H1 (cell line): ENCODE results near the gene U2AF1L4. TPM values are rescaled to one million over a fixed set of nuclear protein-coding genes. Genes with fewer than 3 reads are reported as not detected.

Experiments
- CTCF ChIA-PET: fragments of 300-600 bp; sonication (Branson Sonifier 250); formaldehyde crosslinking; loops from one replicate; lab custom pipeline; 2021; ENCODE audit not compliant: partially characterized antibody; lab: Charles Lee
- POLR2A ChIA-PET: fragments of 300-600 bp; sonication (Branson Sonifier 250); formaldehyde crosslinking; loops from one replicate; lab custom pipeline; 2021; ENCODE audit warnings: inconsistent platforms; ENCODE audit not compliant: partially characterized antibody; lab: Charles Lee
- DNase-seq, 2 experiments: peaks; one replicate each; pipeline versions ENCODE4 v3.0.0 to v3.0.0-alpha.2; 2010 to 2022; ENCODE audit warnings: low spot score in 2 of 2, low read depth in 1 of 2, mixed read lengths in 1 of 2
- FAIRE-seq: peaks from 2 replicates; lab custom pipeline; 2011; peaks lifted over from hg19 to GRCh38; lab: Jason Lieb, UNC
- H2AFZ ChIP-seq: 2 replicates; pipeline ENCODE4 v1.8.1; 2012; ENCODE audit warnings: low read length, inconsistent platforms
- H2AK5ac ChIP-seq: 2 replicates; pipeline ENCODE4 v1.6.1; 2013; ENCODE audit warnings: low read depth, low read length
- H2BK120ac ChIP-seq: replicated peaks from 2 replicates; pipeline ENCODE3; 2013; ENCODE audit warnings: low read depth, low read length, inconsistent platforms
- H2BK12ac ChIP-seq: 2 replicates; pipeline ENCODE4 v1.6.1; 2013; ENCODE audit warnings: low read depth, low read length
- H2BK15ac ChIP-seq: 2 replicates; pipeline ENCODE4 v1.6.1; 2013; ENCODE audit warnings: low read length
- H2BK20ac ChIP-seq: 2 replicates; pipeline ENCODE4 v1.6.1; 2013; ENCODE audit warnings: low read length
- H2BK5ac ChIP-seq: 2 replicates; pipeline ENCODE4 v1.6.1; 2013; ENCODE audit warnings: low read depth, low read length
- H3K14ac ChIP-seq: 2 replicates; pipeline ENCODE4 v1.6.1; 2013; ENCODE audit warnings: inconsistent platforms; ENCODE audit not compliant: insufficient read length
- H3K18ac ChIP-seq: 2 replicates; pipeline ENCODE4 v1.6.1; 2013; ENCODE audit warnings: low read length; ENCODE audit errors: extremely low read depth
- H3K23ac ChIP-seq: 2 replicates; pipeline ENCODE4 v1.6.1; 2013; ENCODE audit warnings: inconsistent platforms; ENCODE audit not compliant: insufficient read length
- H3K23me2 ChIP-seq: 2 replicates; pipeline ENCODE4 v1.6.1; 2013; ENCODE audit warnings: low read depth, low read length
- H3K27ac ChIP-seq: 2 replicates; pipeline ENCODE4 v1.6.1; 2011; ENCODE audit warnings: low read depth, low read length, inconsistent platforms
- H3K27me3 ChIP-seq, 4 experiments: replicated peaks in 1 of 4; 1 replicate in 1 of 4; 2 replicates in 3 of 4; pipeline versions ENCODE4 v1.6.1 to v1.8.1; 2011 to 2013; ENCODE audit warnings: low read length in 3 of 4, mild to moderate bottlenecking in 3 of 4, inconsistent platforms in 2 of 4, mixed read lengths in 2 of 4, moderate library complexity in 1 of 4; ENCODE audit not compliant: control insufficient read depth in 3 of 4, insufficient read depth in 3 of 4; ENCODE audit errors: extremely low read depth in 1 of 4
- H3K36me3 ChIP-seq, 4 experiments: 2 replicates each; pipeline versions ENCODE4 v1.6.1 to v1.8.1; 2011 to 2013; ENCODE audit warnings: mild to moderate bottlenecking in 4 of 4, low read length in 3 of 4, moderate library complexity in 2 of 4, control low read depth in 1 of 4, inconsistent platforms in 1 of 4; ENCODE audit not compliant: insufficient read depth in 4 of 4, control insufficient read depth in 2 of 4
- H3K4ac ChIP-seq: replicated peaks from 2 replicates; pipeline ENCODE3; 2013; ENCODE audit warnings: low read length, low read depth, mixed read lengths, inconsistent platforms; ENCODE audit not compliant: insufficient read length
- H3K4me1 ChIP-seq, 4 experiments: replicated peaks in 1 of 4; 1 replicate in 1 of 4; 2 replicates in 3 of 4; pipeline versions ENCODE4 v1.6.1 to v1.8.1; 2011 to 2013; ENCODE audit warnings: low read length in 3 of 4, inconsistent platforms in 2 of 4, mixed read lengths in 1 of 4; ENCODE audit not compliant: insufficient read depth in 4 of 4, control insufficient read depth in 3 of 4
- H3K4me2 ChIP-seq, 2 experiments: 2 replicates each; pipeline versions ENCODE4 v1.6.1 to v1.8.1; 2011 to 2013; ENCODE audit warnings: low read depth in 2 of 2, low read length in 2 of 2, control low read depth in 1 of 2, inconsistent platforms in 1 of 2, mild to moderate bottlenecking in 1 of 2; ENCODE audit not compliant: insufficient read depth in 1 of 2
- H3K4me3 ChIP-seq, 4 experiments: fragments of 200-600, 300-600 bp in 1 of 4; sonication (generic), shearing (Covaris generic), sonication (Bioruptor Twin) in 1 of 4; 2 replicates each; pipeline versions ENCODE4 v1.5.1 to v1.8.1; 2011 to 2016; ENCODE audit warnings: low read length in 4 of 4, low read depth in 3 of 4, control low read depth in 2 of 4, inconsistent platforms in 2 of 4, mild to moderate bottlenecking in 2 of 4, mixed read lengths in 1 of 4, moderate library complexity in 1 of 4; ENCODE audit not compliant: insufficient read depth in 2 of 4; ENCODE audit errors: extremely low read depth in 1 of 4
- H3K56ac ChIP-seq: replicated peaks from 2 replicates; pipeline ENCODE3; 2013; ENCODE audit warnings: low read depth, mild to moderate bottlenecking, mixed read lengths, low read length, inconsistent platforms; ENCODE audit not compliant: insufficient read length
- H3K79me1 ChIP-seq: 2 replicates; pipeline ENCODE4 v1.6.1; 2013; ENCODE audit warnings: low read depth, low read length, control low read depth
- H3K79me2 ChIP-seq, 2 experiments: 2 replicates each; pipeline versions ENCODE4 v1.6.1 to v1.8.1; 2012 to 2013; ENCODE audit warnings: low read length in 2 of 2, mild to moderate bottlenecking in 2 of 2, inconsistent platforms in 1 of 2; ENCODE audit not compliant: insufficient read depth in 2 of 2, control insufficient read depth in 1 of 2
- H3K9ac ChIP-seq, 4 experiments: replicated peaks in 1 of 4; 1 replicate in 1 of 4; 2 replicates in 3 of 4; pipeline versions ENCODE4 v1.6.1 to v1.8.1; 2011 to 2013; ENCODE audit warnings: low read depth in 3 of 4, low read length in 3 of 4, control low read depth in 2 of 4, mild to moderate bottlenecking in 2 of 4, moderate library complexity in 2 of 4, inconsistent platforms in 1 of 4; ENCODE audit errors: extremely low read depth in 1 of 4
- H3K9me3 ChIP-seq, 2 experiments: 2 replicates each; pipeline versions ENCODE4 v1.6.1 to v1.8.1; 2012 to 2013; ENCODE audit warnings: mild to moderate bottlenecking in 2 of 2, moderate library complexity in 2 of 2, control low read depth in 1 of 2, inconsistent platforms in 1 of 2, low read depth in 1 of 2, low read length in 1 of 2, mixed read lengths in 1 of 2; ENCODE audit not compliant: insufficient read depth in 2 of 2
- H4K20me1 ChIP-seq, 2 experiments: replicated peaks in 1 of 2; 2 replicates each; pipeline versions ENCODE3 to v1.8.1; 2011 to 2013; ENCODE audit warnings: inconsistent platforms in 2 of 2, low read length in 2 of 2, mild to moderate bottlenecking in 1 of 2; ENCODE audit not compliant: insufficient read depth in 2 of 2, control insufficient read depth in 1 of 2
- H4K5ac ChIP-seq: 2 replicates; pipeline ENCODE4 v1.6.1; 2013; ENCODE audit warnings: low read length, low read depth, mixed read lengths, inconsistent platforms; ENCODE audit not compliant: insufficient read length
- H4K8ac ChIP-seq: 2 replicates; pipeline ENCODE4 v1.8.0; 2013; ENCODE audit warnings: mild to moderate bottlenecking, moderate library complexity, low read length, inconsistent platforms; ENCODE audit not compliant: insufficient read depth; ENCODE audit errors: extremely low read depth
- H4K91ac ChIP-seq: replicated peaks from 2 replicates; pipeline ENCODE3; 2013; ENCODE audit warnings: low read length, mixed read lengths, inconsistent platforms; ENCODE audit not compliant: insufficient read length
- ASH2L ChIP-seq: fragments of 200-600, 300-600 bp; sonication (generic); IDR thresholded peaks from one replicate; pipeline ENCODE4 v1.7.1; 2017; ENCODE audit warnings: low read length
- BCL11A ChIP-seq, 2 experiments: IDR thresholded peaks; one replicate each; pipeline ENCODE4 v1.6.1; 2011; ENCODE audit warnings: low read depth in 2 of 2, low read length in 2 of 2, mild to moderate bottlenecking in 2 of 2
- SP2 ChIP-seq: IDR thresholded peaks from 2 replicates; pipeline ENCODE4 v1.6.1; 2012; ENCODE audit warnings: mild to moderate bottlenecking, low read length, inconsistent platforms
- SP4 ChIP-seq: IDR thresholded peaks from 2 replicates; pipeline ENCODE4 v1.6.1; 2012; ENCODE audit warnings: low read length, inconsistent platforms
- SUZ12 ChIP-seq: fragments of 200-600 bp; sonication (generic); IDR thresholded peaks from 2 replicates; pipeline ENCODE4 v1.6.1; 2012; ENCODE audit warnings: mild to moderate bottlenecking, inconsistent platforms, low read length, moderate library complexity, mixed read lengths
- TAF1 ChIP-seq: IDR thresholded peaks from 2 replicates; pipeline ENCODE4 v1.6.1; 2011; ENCODE audit warnings: mild to moderate bottlenecking, low read depth, low read length
- TCF12 ChIP-seq: IDR thresholded peaks from 2 replicates; pipeline ENCODE4 v1.6.1; 2011; ENCODE audit warnings: low read depth, mild to moderate bottlenecking, low read length
- WGBS, 2 experiments: shearing (Covaris generic) in 1 of 2; methylation state at CpG; one replicate each; pipeline versions ENCODE4 v1.1.6 to v1.1.7; 2013 to 2015; ENCODE audit warnings: low lambda C conversion rate in 2 of 2, mixed read lengths in 2 of 2, inconsistent platforms in 1 of 2, low coverage in 1 of 2, missing lambda C conversion rate in 1 of 2; ENCODE audit not compliant: insufficient replicate concordance in 2 of 2, insufficient coverage in 1 of 2, insufficient read length in 1 of 2; ENCODE audit errors: extremely low coverage in 1 of 2, missing lambda C conversion rate in 1 of 2; 5-methylcytosine and 5-hydroxymethylcytosine counted together
- polyA plus RNA-seq, 7 experiments: library from polyadenylated mRNA; depleted of rRNA in 3 of 7; stranded (reverse) in 5 of 7; unstranded in 2 of 7; fragments of >200 nt in 5 of 7; fragments of 200-250 nt in 2 of 7; gene quantifications; 1 replicate in 5 of 7; 2 replicates in 1 of 7; 4 replicates in 1 of 7; pipeline versions ENCODE4 v1.2.1 to v1.2.3, GENCODE V29; 2011 to 2013; ENCODE audit warnings: missing spikeins in 2 of 7, mixed read lengths in 2 of 7
- total RNA-seq: library from RNA; stranded (reverse); fragmentation: NEBNext Ultra II Directional; extraction: Animal tissue kit (Norgen Biotek cat#: 25700); gene quantifications from 2 replicates; pipeline ENCODE4 v1.2.1, GENCODE V29; 2021

U2AF1L4 gene
- total and polyA plus RNA-seq, 2 of the 8 experiments (the other 6 are each of a cell fraction or from before 2014, with no cell fraction given) = 15.1 to 32.7 TPM

GRCh38 chr19:35729763-35730162, 15.5 kb downstream of the U2AF1L4 start:
- no peak overlapping the region for H4K5ac ChIP-seq
- H4K8ac ChIP-seq = no peak overlapping the region
- DNase-seq (no peak), FAIRE-seq (no peak)
- TF ChIP-seq SUZ12 (no peak), SP4 (no peak), ASH2L (no peak), BCL11A (IDR thresholded peaks at IDR 0.05; ENCODE audit: low read depth in 2 of 2, low read length in 2 of 2) (no peak), TAF1 (no peak), SP2 (no peak), TCF12 (no peak)
- H3K79me2 ChIP-seq = no peaks in the 10 kb centered on the region
- peaks cover 12 to 24% of the 10 kb centered on the region in 2 experiments for H4K20me1 ChIP-seq
- no peak overlapping the region for H3K27ac ChIP-seq
- H4K91ac ChIP-seq = no peak overlapping the region
- no peak overlapping the region for H2AFZ ChIP-seq
- no peaks in the 10 kb centered on the region for H3K27me3 ChIP-seq
- no peak overlapping the region for H2BK15ac ChIP-seq
- H3K23me2 ChIP-seq = no peaks in the 10 kb centered on the region
- H3K56ac ChIP-seq = no peak overlapping the region
- no peak overlapping the region for H2AK5ac ChIP-seq
- H3K14ac ChIP-seq = no peak overlapping the region
- H3K4me3 ChIP-seq = no peak overlapping the region
- H3K18ac ChIP-seq = no peak overlapping the region
- H2BK5ac ChIP-seq = no peak overlapping the region
- 83% methylated on average over 7 of the region's 11 CpGs; no CpG with 5 or more reads in 1 of the 2 experiments for WGBS, 2 experiments
- H3K9me3 ChIP-seq = no peaks in the 10 kb centered on the region
- no peaks in the 10 kb centered on the region for H3K4me1 ChIP-seq
- POLR2A ChIA-PET = interaction anchor here (1.0 to 3.4 kb wide), 2 partner anchors 10 to 11 kb away, joined by 4 to 14 read pairs; no protein-coding TSS in a partner anchor
- no peak overlapping the region for H3K9ac ChIP-seq
- no peak overlapping the region for H3K23ac ChIP-seq
- no peak overlapping the region for H3K4me2 ChIP-seq
- H2BK120ac ChIP-seq = no peak overlapping the region
- peaks cover 33 to 73% (median 69%) of the 10 kb centered on the region in 4 experiments for H3K36me3 ChIP-seq
- no peaks in the 10 kb centered on the region for H3K79me1 ChIP-seq
- no peak overlapping the region for H3K4ac ChIP-seq
- no peak overlapping the region for H2BK12ac ChIP-seq
- CTCF ChIA-PET = interaction anchor here (0.5 to 11.8 kb wide), 4 partner anchors 8 to 232 kb away, joined by 3 to 80 read pairs (median 3); partner anchors contain the start of gene IGFLR1
- no peak overlapping the region for H2BK20ac ChIP-seq
